HG02973 (cell line): ENCODE results near the gene PPP1R9B.

ENCODE experiments used
- ATAC-seq: cut with Tn5 transposase; IDR thresholded peaks from one replicate; pipeline ENCODE4 v1.9.1; 2021; ENCODE audit warnings: moderate library complexity; ENCODE audit not compliant: unreplicated experiment

PPP1R9B gene

DNA sequence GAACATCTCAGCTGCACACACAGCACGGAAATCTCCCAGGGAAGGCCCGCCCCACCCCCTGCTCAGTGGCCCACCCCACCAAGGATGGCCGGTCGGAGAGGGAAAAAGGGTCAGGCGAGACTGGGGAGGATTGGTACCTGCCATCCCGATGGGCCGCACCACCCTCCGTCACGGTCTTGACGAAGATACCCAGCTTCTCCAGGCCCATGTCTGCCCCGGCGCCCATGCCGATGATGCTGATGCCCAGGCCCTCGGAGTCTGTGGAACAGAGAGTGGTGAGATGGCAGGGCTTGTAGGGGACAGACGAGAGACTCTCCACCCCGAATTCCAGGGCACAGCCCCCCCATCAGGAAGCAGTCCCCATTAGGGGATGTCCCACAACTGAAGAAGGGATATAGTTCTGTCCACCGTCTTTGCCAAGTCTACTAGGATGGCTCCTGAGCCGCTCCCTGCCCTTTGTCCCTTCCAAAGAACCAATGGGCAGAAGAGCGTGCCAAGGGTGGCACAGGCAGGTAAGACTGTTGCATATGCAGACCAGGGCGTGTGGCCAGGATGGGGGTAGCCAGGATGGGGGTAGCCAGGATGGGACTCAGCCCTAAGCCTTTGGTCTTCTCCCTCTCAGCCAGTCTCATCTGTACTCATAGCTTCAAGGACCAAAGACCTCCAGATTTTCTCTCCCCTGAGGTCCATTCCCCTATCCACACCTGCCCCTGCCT lies 6.9 kb downstream of the PPP1R9B start:
- ATAC-seq: no peak

DNA sequence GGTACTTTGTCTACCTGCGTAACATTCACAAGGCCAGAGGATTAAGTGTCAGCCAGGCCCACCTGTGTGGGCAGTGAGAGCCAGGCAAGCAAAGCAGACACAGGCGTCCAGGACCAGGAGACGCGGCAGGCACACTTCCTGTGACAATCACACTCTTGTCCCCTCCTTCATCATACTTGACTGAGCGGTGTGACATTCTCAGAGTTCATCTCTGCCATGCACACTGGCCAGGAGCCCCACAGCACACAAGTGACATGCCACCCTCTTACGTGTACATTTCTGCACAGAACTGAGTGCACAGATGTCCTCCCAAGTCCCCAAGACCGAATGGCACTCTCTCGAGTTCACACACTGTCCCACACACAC lies 8.7 kb downstream of the PPP1R9B start:
- ATAC-seq: no peak

DNA sequence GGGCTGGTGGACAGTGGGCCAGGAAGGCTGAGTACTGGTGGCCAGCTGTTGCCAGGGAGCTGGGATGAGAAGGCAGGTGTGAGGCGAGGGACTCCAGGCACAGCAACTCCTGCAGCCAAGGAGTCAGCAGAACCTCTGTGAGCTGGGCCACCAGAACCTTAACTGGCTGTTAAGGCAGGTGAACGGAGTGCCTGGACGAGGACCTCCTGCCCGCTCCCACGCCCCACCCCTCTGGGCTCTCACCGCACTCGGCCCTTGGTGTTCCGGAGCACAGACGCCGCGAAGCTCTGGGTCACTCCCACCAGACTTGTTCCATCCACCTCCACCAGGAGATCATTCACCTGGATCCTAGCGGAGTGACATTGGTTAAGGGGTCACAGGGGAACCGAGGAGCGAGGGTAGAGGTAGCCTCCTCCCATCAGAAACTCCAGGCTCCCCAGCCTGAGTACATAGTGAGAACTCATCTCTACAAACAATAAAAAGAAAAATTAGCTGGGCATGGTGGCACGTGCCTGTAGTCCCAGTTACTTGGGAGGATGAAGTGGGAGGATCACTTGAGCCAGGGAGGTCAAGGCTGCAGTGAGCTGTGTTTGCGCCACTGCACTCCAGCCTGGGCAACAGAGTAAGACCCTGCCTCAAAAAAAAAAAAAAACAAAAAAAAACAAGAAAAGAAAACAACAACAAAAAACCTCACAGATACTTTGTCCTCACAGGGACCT lies 9.3 kb downstream of the PPP1R9B start:
- no peak for ATAC-seq

DNA sequence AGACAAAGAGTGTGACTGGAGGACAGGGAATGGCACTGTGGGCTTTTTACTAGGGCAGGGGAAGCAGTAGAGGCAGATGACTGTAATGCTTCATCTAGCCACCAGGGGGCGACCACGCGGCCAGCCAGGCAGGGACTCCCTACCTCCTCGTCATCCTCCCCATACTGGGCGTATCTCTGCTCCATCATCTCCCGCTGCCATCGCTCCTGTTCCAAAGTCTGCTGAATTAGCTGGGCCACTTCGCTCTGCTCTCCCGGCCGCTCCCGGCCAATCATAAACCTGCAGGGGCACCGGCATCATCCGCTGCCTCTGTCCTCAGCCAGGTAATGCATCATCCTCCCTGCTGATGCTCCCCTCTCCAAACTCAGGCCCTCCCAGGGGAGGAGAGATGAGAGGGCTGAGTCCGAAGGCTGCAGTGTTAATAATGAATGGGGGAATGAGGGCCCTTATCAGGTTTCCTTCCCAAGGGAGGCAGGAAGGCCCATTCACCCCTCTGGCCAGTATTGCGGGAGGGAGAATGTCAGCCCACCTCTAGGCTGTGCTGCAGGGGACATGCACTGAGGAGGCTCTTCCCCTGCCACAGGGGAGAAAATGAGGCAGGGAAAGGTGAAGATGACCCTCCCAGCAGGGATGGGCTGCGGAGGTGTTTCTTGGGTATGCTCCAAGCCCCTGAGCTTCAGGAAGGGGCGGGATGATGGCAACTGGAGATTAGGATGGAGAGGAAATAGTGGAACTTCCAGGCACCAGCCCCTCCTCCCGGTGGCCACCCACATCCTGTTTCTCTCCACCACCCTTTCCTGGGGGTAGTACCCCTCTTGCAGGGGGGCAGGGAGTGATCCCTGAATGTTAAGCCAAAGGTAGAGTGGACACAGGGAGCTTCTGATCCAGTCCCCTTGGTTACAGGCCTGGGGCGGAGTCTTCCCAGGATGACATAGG lies 10.3 kb downstream of the PPP1R9B start:
- no peak for ATAC-seq

DNA sequence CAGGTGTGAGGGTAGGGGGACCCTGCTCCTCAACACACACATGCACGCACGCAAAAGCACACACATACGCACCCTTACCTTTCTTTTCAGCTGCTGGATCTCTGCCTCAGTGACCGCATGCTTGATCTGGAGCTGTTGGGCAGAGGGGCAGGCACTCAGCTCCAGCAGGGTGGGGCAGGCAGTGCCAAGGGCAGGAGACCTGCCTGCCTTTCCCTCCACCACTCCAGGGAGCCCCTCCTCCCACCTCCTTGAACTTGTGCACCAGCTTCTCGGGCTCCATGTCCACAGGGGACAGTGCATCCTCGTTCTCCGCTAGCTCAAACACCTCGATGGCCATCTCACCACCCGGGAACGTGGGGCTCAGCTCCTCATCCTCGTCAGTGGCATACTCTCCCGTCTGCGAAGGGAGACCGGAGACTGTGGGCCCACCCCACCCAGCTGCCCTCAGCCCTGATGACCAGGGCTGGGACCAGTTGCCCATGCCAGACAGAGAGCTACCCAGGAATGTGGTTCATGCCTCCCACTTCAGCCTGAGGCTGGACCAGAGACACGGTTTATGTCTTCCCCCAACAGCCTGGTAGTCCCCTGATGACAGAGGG lies 11.2 kb downstream of the PPP1R9B start:
- ATAC-seq: no peak

DNA sequence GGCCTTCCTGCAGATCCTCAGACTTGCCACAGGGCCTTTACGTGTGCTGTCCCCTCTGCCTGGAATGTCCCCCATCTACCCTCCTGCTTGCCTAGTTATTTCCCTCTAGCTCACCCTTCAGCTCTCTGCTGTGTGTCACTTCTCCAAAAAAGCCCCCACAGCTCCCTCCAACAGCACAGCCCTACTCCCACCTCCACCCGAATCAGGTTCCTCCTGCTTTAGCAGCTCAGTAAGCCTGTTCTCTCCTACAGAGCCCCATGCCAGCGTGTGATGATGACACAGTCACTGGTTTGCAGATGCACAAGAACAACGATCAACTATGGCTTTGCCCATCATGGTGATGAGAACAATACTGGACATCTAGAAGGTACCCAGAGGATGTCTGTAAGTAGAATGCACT lies 13.4 kb downstream of the PPP1R9B start:
- ATAC-seq: no peak

DNA sequence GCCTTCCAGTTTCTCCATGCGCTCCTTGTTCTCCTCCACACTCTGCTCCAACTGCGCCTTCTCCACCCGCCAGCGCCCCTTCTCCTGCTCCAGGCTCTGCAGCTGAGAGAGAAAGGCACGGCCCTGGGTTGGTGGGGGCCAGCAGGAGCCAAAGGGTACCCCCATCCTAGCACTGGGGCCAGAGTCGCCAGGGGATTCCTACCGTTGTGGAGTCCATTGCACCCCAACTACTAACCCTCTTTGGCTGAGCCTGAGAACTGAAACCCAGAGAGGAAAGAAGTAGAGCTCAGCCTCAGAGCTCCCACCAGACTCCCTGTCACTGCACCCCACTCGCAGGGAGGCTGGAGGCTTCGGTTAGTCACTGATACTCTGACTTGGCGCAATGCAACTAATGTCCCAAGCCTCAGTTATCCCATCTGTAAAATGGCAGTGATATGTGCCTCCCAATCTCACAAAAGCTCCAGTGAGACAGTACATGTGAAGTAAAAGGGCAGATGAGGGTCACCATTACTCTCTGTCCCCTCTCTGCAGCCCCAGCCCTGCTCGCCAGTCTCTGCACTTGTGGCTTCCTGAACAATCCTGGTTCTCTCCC lies 14.3 kb downstream of the PPP1R9B start:
- no peak for ATAC-seq

DNA sequence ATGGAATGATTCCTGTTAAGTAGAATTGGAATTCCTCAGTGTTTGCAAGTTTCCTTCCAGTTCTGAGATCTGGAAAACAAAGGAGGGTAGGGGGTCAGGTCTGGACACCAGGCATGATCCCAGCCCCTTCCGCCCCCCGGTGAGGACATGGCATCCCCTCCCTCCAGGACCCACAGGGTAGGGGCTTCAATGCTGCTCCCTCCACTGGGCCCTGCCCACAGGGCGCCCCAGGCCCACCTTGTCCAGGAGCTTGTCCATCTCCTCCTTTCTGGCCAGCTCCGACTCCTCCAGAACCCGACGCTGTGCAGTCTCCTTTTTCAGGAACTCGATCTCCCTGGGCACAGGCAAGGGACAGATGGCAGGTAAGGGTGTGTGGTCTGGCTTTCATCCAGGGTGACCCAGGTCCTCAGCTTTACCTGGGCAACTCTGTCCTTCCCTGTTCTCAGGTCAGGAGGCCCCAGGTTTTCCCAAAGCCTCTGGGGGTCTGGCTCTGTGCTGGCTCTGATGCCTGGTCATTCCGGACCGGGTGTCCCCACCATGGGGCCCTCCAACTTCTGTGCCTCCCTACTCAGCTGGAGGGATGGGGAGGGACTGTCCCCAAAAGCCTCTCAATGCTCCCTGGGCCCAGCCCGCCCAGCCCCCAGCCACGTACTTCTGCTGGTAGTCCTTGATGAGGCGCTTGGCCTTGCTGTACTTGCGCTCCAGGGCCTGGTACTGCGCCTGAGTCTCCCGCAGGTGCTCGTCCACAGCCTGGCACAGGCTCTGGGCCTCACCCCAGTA lies 15.0 kb downstream of the PPP1R9B start:
- ATAC-seq: no peak

DNA sequence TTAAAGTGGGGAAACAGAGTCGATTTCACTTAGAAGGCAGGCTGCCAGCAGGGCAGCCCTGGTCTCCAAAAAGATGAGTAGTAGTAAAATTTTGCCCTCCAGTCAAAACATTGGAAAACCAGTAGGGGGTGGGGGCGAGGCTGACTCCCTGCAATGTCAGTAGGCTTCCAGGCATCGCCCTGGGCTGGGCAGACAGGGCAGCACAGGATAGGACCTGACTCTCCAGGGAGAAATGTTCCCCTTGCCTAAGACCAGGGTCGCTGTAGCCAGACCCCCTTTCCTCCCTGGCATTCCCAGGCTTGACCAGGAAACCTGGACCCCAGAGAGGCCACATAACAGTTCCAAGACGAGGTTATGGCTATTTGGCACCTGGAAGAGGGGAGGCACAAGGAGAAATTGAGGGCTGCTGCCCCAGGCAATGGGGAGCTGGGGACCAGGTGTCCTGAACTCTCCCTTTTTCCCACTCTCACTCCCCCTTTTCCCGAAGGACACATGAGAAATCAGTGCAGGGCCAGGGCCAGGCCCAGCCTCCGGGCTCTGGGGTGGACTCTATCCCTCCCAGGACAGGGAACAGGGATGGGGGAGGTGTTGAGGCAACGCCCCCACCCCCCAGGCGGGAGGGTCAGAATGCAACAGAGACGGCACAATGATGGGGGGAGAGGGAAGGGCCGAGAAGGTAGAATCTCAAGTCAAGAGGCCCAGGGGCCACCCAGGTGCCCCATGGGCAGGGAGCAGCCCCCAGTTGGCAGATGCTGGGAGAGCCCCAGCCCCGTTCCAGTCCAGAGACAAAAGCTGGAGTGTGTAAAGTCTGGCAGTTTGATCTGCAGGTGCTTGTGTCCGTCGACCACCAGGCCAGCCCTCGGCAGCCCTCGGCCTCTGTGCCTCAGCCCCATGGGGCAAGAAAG lies 16.0 kb downstream of the PPP1R9B start:
- ATAC-seq: no peak

DNA sequence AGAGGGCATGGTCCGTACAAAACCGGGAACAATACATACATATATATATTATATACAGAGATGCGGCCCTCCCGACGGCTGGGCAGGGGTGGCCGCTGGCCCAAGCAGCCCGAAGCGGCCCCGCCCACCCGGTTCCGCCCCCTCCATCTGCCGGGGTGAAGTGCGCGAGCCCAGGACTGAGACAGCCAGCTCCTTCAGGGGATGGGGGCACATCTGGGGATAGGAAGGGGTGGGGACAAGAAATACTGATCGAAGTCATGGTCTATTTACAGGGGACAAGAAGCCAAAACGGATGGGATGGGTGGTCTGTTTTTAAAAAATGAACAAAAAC lies 16.7 kb downstream of the PPP1R9B start:
- ATAC-seq: no peak

DNA sequence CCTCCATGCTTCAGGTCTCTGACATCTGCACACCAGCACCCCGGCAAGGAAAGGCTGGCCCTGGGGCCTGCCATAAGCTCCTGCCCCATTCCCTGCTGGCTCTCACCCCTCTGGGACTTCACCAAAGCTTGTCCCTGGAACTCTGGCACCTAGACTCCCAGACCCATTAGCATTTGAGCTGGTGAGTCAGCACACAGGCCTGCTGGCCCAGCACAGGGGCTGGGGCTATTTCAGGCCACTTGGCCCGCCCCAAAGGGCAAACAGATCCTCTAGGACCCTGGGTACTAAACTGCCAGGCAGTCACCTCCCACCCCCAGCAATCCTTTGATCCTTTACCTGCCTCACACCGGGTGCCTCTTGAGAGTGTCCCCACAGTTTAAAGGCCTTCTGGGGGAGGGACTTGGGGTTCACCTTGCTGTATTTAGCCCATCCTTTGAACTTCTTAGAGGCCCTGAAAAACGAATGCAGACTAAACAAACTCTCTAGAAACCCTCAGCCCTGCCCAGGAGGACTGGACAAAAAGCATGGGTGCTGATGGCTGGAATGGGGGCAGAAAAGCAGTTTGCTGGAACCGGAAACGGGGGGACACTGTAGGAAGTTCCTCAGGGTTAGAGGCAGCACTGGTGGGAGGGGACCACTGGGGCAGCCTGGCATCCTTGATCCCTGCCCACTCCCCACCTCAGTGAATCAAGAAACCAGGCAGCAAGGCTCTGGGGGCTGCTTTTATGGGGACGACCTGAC lies 17.3 kb downstream of the PPP1R9B start:
- no peak for ATAC-seq

DNA sequence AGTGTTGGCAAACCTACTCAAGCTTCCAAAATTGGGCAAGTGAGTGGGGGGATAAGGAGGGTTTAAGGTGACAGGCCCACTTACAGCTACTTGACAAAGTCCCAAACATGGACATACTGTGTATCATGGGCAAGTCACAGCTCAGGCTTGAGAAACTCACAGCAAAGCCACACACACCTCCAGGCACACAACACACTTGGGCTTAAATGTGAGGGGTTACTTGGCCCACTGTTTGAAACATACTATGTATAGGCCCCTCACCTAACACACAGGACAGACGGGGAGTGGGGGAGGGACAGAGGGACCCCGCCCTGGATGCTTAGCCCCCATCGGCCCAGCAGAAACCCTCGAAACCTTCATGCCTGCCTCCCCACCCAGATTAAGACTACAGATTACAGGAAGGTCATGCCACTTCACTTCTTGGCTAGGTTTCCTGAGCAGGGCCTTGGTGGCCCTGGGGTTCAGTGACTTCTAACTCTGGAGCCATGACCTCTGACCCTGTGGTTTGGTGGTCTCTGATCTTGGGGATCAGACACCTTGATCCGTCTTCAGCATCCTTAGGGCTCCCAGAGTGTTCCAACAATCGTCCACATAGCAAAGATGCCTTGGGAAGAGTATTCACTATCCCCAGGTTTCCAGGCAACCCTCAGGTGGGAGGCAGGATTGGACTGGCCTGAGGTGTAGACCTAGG lies 18.2 kb downstream of the PPP1R9B start:
- no peak for ATAC-seq

DNA sequence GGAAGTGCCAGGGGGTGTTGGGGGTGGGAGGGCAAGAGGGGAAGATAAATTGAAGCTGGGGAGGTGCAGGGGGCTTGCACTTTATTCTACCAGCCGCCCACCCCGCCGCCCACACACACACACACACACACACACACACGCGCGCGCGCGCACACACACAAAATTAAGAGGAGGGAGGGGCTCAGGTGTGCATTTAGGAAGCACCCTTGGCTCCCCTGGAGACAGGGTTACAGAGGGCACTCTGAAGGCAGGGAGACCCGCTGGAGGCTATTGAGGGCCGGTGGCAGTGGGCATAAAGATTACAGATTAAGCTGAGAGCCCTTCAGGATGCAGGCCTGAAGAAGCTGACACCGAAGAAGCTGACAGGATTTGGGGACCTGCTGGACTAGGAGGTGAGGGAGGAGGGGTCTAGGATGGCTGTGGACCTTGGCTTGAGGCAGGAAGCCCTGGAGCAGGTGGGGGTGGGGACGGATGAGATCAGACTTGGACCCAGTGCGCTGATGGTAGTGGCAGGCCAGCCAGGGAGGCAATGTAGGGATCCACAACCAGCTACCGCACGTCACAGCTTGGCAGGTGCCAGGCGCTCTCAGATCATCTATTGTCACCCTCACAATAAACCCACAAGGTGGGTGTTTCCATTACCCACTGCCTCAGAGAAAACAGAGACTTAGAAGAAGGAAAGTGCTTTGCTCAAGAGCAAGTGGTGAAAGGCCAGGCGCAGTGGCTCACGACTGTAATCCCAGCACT lies 19.7 kb downstream of the PPP1R9B start:
- ATAC-seq: no peak

DNA sequence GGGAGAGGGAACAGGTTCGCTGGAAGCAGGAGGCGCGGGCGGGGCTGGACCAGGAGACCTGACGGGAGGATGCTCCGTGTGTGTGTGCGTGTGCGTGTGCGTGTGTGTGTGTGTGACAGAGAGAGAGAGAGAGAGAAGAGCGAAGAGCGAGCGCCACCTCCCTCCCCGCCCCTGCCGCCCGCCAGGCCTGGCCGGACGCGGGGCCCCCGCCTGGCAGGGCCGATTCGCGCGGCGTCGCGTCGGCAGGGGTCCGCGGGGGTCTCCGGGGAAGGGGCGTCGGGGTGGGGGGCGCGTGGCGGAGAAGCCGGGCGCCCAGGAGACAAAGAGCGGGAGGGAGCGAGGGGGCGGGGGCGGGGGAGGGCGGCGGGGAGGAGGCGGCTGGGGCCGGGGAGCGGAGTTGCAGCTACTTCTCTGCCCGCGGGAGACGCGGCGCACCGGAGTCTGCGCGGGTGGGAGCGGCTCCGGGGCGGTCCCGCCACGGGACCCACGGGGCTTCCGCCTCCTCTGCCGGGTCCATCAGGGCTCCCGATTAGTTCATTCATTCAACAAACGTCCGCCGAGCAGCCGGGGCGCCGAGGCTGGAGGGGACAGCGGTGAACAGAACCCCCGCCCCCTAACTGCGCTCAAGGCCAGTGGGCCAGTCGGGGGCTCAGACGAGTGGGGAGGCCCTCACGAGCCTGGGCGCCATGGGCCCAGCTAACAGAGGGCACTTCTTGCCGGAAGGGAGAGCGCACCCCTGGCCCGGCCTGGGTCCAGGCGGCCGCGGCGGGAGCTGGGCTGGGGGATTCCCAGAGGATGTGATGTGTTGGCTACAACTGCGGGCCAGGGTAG lies 20.5 kb downstream of the PPP1R9B start, which contains the start of gene SAMD14:
Gene SAMD14 (minus strand): TSS at position 433 of the 831 bp plus-strand sequence. CDS start 5,201 bp downstream, outside the sequence.
- ATAC-seq: no peak

DNA sequence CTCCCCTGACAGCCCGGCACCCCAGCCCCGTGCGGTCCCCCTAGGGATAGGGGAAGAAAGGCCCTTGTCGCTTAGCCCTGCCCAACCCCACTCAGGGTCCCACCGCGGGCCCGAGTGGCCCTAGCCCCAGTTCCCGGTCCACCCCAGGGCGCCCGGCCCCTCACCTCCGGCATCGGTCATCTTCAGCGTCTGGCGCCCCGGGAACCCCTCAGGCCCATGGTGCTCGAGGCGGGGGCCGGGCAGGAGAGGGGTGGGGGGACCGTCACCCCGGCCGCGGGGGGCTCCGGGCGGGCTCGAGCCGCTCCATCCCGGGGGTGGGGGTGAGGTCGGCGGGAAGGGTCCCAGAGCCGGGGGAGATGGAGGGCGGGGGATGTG lies 21.1 kb downstream of the PPP1R9B start:
- no peak for ATAC-seq
